ENCODE data around the gene CLIC5.

Gene CLIC5

DNA sequence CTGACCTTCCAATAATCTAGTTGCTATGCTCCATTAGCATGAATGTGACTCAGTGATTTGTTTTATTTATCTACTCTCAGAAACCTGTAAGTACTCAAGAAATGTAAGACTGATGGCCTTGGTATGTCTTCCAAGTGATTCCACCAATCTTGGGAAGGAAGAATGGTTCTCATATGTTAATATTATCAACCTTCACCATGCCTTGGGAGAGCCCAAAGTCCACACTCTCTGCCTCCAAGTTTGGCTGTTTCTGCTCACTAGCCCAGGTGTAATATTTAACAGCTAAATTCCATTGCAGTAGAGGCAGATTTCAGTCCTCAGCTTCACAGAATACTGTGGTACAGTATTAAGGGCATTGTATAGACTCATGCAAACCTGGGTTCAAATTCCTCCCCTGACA, 51.8 kb downstream of the CLIC5 start:
- Histone ChIP-seq H3K4me1 (ENCODE audit: insufficient read depth, low read length) (peaks cover 6% of the 10 kb centered on the region; the same call in 1 of the 2 replicates), H3K36me3 (ENCODE audit: insufficient read depth, low read length) (no peaks in the 10 kb centered on the region), H3K27me3 (ENCODE audit: insufficient read depth, low read length) (no peaks in the 10 kb centered on the region), H3K4me3 (ENCODE audit: low read length) (no peak overlapping the region), H3K9ac (ENCODE audit: low read depth, low read length) (no peak overlapping the region), H3K9me3 (ENCODE audit: insufficient read depth, low read depth, low read length) (peaks cover 3% of the 10 kb centered on the region; the same call in 1 of the 2 replicates), H3K27ac (ENCODE audit: low read depth, low read length) (no peak overlapping the region)

GRCh38 chr6:45961125-45961524, 54.5 kb downstream of the CLIC5 start:
- H3K36me3 ChIP-seq (ENCODE audit: insufficient read depth, low read length) = no peaks in the 10 kb centered on the region
- no peak overlapping the region for H3K4me3 ChIP-seq (ENCODE audit: low read length)
- peaks cover 13% of the 10 kb centered on the region; the same call in 1 of the 2 replicates for H3K4me1 ChIP-seq (ENCODE audit: insufficient read depth, low read length)
- H3K27me3 ChIP-seq (ENCODE audit: insufficient read depth, low read length) = no peaks in the 10 kb centered on the region
- WGBS = 90% methylated on average over 2 of the region's 2 CpGs
- H3K9me3 ChIP-seq (ENCODE audit: insufficient read depth, low read depth, low read length) = peaks cover 3% of the 10 kb centered on the region; the same call in 1 of the 2 replicates
- no peak overlapping the region for H3K27ac ChIP-seq (ENCODE audit: low read depth, low read length)
- no peak overlapping the region for H3K9ac ChIP-seq (ENCODE audit: low read depth, low read length)

DNA sequence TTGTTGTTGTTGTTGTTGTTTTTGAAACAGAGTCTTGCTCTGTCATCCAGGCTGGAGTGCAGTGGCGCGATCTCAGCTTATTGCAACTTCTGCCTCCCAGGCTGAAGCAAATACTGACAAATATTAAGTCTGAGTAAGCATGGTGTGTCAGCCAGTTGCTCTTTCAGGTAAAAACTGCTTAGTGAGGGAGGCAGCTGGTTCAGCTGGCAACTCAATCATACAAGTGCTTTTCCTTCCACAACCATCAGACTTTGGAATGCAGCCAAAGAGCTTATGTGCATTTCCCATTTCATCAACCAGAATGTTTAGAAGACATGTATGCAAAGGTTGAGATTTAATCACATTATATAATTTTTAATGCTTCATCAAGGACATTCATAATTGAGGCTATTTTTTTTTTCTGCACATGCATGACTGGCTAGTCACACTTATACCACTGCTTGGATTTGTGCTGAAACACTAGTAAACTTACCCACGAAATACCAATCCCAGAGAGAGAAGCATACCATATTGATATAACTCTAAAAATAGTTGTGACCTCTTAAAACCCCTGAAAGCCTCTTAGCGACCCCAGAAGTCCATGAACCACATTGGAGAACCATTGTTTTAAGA, 56.0 kb downstream of the CLIC5 start:
- 86% methylated on average over 4 of the region's 4 CpGs for WGBS
- H3K4me3 ChIP-seq (ENCODE audit: low read length) = no peak overlapping the region
- peaks cover 14% of the 10 kb centered on the region for H3K4me1 ChIP-seq (ENCODE audit: insufficient read depth, low read length)
- no peaks in the 10 kb centered on the region for H3K27me3 ChIP-seq (ENCODE audit: insufficient read depth, low read length)
- H3K9ac ChIP-seq (ENCODE audit: low read depth, low read length) = no peak overlapping the region
- peaks cover 2% of the 10 kb centered on the region; the same call in 1 of the 2 replicates for H3K9me3 ChIP-seq (ENCODE audit: insufficient read depth, low read depth, low read length)
- no peak overlapping the region for H3K27ac ChIP-seq (ENCODE audit: low read depth, low read length)
- H3K36me3 ChIP-seq (ENCODE audit: insufficient read depth, low read length) = no peaks in the 10 kb centered on the region

GRCh38 chr6:45956663-45957062, 59.0 kb downstream of the CLIC5 start:
- H3K4me1 ChIP-seq (ENCODE audit: insufficient read depth, low read length) = peaks cover 14% of the 10 kb centered on the region
- no peak overlapping the region for H3K9ac ChIP-seq (ENCODE audit: low read depth, low read length)
- no peaks in the 10 kb centered on the region for H3K9me3 ChIP-seq (ENCODE audit: insufficient read depth, low read depth, low read length)
- H3K4me3 ChIP-seq (ENCODE audit: low read length) = no peak overlapping the region
- WGBS = 88% methylated on average over 7 of the region's 7 CpGs
- H3K27me3 ChIP-seq (ENCODE audit: insufficient read depth, low read length) = no peaks in the 10 kb centered on the region
- H3K36me3 ChIP-seq (ENCODE audit: insufficient read depth, low read length) = no peaks in the 10 kb centered on the region
- no peak overlapping the region for H3K27ac ChIP-seq (ENCODE audit: low read depth, low read length)

- 41% methylated on average over 5 of the region's 5 CpGs for WGBS
- no peaks in the 10 kb centered on the region for H3K27me3 ChIP-seq (ENCODE audit: insufficient read depth, low read length)
Observed at GRCh38 chr6:45956176-45956575, 59.5 kb downstream of the CLIC5 start.

DNA sequence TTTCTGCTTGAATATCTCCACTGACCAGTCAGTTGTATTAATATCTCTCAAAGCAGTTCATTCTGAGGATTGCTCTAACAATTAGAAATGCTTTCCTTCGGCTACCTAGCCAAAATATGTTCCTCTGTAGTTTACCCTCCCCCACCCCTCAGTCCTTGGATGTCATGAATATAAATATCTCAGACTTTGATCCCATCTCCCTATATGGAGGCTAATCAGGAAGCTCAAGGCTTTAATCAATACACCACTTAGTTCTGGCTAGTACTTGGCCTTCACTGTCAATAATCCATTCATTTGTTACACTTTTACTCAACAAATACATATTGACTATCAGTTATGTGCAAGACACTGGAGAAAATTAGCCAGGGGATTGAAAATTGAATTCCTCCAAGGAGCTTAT, 60.1 kb downstream of the CLIC5 start:
- Histone ChIP-seq H3K9me3 (ENCODE audit: insufficient read depth, low read depth, low read length) (no peaks in the 10 kb centered on the region), H3K4me3 (ENCODE audit: low read length) (no peak overlapping the region), H3K9ac (ENCODE audit: low read depth, low read length) (no peak overlapping the region), H3K27ac (ENCODE audit: low read depth, low read length) (no peak overlapping the region), H3K36me3 (ENCODE audit: insufficient read depth, low read length) (no peaks in the 10 kb centered on the region), H3K27me3 (ENCODE audit: insufficient read depth, low read length) (no peaks in the 10 kb centered on the region), H3K4me1 (ENCODE audit: insufficient read depth, low read length) (peaks cover 14% of the 10 kb centered on the region)
- 92% methylated on average over 1 of the region's 1 CpG for WGBS

More at GRCh38 chr6:45956176-45956575, 59.5 kb downstream of the CLIC5 start:
- Histone ChIP-seq H3K4me3 (ENCODE audit: low read length) (no peak overlapping the region), H3K4me1 (ENCODE audit: insufficient read depth, low read length) (peaks cover 14% of the 10 kb centered on the region), H3K36me3 (ENCODE audit: insufficient read depth, low read length) (no peaks in the 10 kb centered on the region), H3K9ac (ENCODE audit: low read depth, low read length) (no peak overlapping the region), H3K27ac (ENCODE audit: low read depth, low read length) (no peak overlapping the region), H3K9me3 (ENCODE audit: insufficient read depth, low read depth, low read length) (no peaks in the 10 kb centered on the region)

- Histone ChIP-seq H3K36me3 (ENCODE audit: insufficient read depth, low read length) (no peaks in the 10 kb centered on the region), H3K9ac (ENCODE audit: low read depth, low read length) (no peak overlapping the region), H3K27ac (ENCODE audit: low read depth, low read length) (no peak overlapping the region), H3K9me3 (ENCODE audit: insufficient read depth, low read depth, low read length) (no peaks in the 10 kb centered on the region), H3K4me3 (ENCODE audit: low read length) (no peak overlapping the region), H3K27me3 (ENCODE audit: insufficient read depth, low read length) (no peaks in the 10 kb centered on the region), H3K4me1 (ENCODE audit: insufficient read depth, low read length) (peaks cover 14% of the 10 kb centered on the region)
- 93% methylated on average over 3 of the region's 3 CpGs for WGBS
Observed at GRCh38 chr6:45952546-45952945, 63.1 kb downstream of the CLIC5 start.

- WGBS = 92% methylated on average over 7 of the region's 7 CpGs
- no peaks in the 10 kb centered on the region for H3K9me3 ChIP-seq (ENCODE audit: insufficient read depth, low read depth, low read length)
- H3K4me3 ChIP-seq (ENCODE audit: low read length) = no peak overlapping the region
- no peaks in the 10 kb centered on the region for H3K36me3 ChIP-seq (ENCODE audit: insufficient read depth, low read length)
- H3K27ac ChIP-seq (ENCODE audit: low read depth, low read length) = no peak overlapping the region
- H3K4me1 ChIP-seq (ENCODE audit: insufficient read depth, low read length) = peaks cover 14% of the 10 kb centered on the region
- H3K9ac ChIP-seq (ENCODE audit: low read depth, low read length) = no peak overlapping the region
- H3K27me3 ChIP-seq (ENCODE audit: insufficient read depth, low read length) = no peaks in the 10 kb centered on the region
Observed at GRCh38 chr6:45952168-45952529, 63.5 kb downstream of the CLIC5 start.

DNA sequence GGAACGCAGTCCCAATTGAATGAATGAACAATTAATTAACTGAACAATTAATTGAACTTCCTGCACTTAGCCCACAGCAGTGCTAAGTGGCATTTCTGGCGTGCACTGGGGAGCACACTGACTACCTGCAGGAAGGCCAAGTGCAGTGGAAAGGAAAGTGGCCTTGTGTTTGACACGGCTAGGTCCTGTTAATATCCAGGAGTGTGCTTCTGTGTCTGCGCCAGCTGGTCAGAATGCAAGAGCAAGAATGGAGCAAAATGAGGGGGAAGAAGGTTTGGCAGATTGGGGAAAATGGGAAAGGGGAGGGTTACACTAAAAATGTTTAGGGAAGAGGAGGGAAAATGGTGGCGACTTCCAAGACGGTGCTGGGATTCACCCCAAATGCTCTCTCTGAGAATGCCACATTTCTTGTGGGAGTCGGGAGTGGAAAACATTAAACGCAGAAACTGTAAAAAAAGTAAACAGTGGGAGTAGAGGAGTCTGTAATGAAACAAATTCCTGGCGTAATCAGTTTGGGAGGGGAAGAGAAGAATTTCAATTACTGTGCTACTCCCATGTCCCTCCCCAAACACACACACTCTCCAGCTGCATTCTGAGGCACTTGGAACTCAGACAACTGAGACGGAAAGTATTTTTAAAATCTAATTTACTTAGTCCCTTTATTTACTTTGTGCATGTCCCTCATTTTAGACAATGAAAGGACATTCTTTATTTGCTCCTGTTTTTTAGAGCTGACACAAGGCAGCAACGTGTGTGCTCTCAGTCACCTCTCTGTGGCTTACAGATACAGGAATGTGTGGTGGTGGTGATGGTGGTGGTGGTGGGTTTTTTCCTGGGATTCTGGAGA, 64.1 kb downstream of the CLIC5 start:
- Histone ChIP-seq H3K9me3 (ENCODE audit: insufficient read depth, low read depth, low read length) (no peaks in the 10 kb centered on the region), H3K27ac (ENCODE audit: low read depth, low read length) (no peak overlapping the region)
- 90% methylated on average over 10 of the region's 11 CpGs for WGBS

GRCh38 chr6:45949256-45949655, 66.4 kb downstream of the CLIC5 start:
- no peak overlapping the region for H3K4me3 ChIP-seq (ENCODE audit: low read length)
- 95% methylated on average over 7 of the region's 7 CpGs for WGBS

More for the DNA sequence above, 64.1 kb downstream of the CLIC5 start:
- peaks cover 9% of the 10 kb centered on the region for H3K4me1 ChIP-seq (ENCODE audit: insufficient read depth, low read length)
- H3K9ac ChIP-seq (ENCODE audit: low read depth, low read length) = no peak overlapping the region
- H3K4me3 ChIP-seq (ENCODE audit: low read length) = no peak overlapping the region
- no peaks in the 10 kb centered on the region for H3K36me3 ChIP-seq (ENCODE audit: insufficient read depth, low read length)
- H3K27me3 ChIP-seq (ENCODE audit: insufficient read depth, low read length) = no peaks in the 10 kb centered on the region

DNA sequence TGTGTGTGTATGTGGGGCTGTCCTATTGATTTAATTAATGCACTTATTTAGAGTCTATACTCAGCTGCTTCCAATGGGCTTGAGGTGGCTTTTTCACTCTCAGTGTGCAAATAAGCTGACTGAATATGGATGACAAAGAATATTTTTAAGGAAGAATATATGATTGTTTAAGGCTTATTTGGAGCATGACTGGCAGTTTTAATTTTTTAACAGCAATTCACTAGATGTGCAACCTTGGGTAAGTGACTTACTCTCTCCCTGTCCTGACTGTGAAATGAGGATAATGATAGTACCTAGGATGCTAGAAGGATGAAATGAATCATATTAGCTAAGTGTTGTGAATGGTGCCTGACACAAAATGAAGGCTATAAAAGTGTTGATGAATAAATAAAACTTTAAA, 67.9 kb downstream of the CLIC5 start:
- H3K27ac ChIP-seq (ENCODE audit: low read depth, low read length) = no peak overlapping the region
- H3K9me3 ChIP-seq (ENCODE audit: insufficient read depth, low read depth, low read length) = no peaks in the 10 kb centered on the region
- no peak overlapping the region for H3K4me3 ChIP-seq (ENCODE audit: low read length)
- H3K4me1 ChIP-seq (ENCODE audit: insufficient read depth, low read length) = 0 out of 2 replicates have a peak, but pooled peaks cover 3% of the 10 kb centered on the region
- H3K27me3 ChIP-seq (ENCODE audit: insufficient read depth, low read length) = no peaks in the 10 kb centered on the region
- no peak overlapping the region for H3K9ac ChIP-seq (ENCODE audit: low read depth, low read length)
- no peaks in the 10 kb centered on the region for H3K36me3 ChIP-seq (ENCODE audit: insufficient read depth, low read length)

More at GRCh38 chr6:45949256-45949655, 66.4 kb downstream of the CLIC5 start:
- Histone ChIP-seq H3K9me3 (ENCODE audit: insufficient read depth, low read depth, low read length) (no peaks in the 10 kb centered on the region), H3K27ac (ENCODE audit: low read depth, low read length) (no peak overlapping the region), H3K4me1 (ENCODE audit: insufficient read depth, low read length) (no peaks in the 10 kb centered on the region), H3K27me3 (ENCODE audit: insufficient read depth, low read length) (no peaks in the 10 kb centered on the region), H3K9ac (ENCODE audit: low read depth, low read length) (no peak overlapping the region), H3K36me3 (ENCODE audit: insufficient read depth, low read length) (no peaks in the 10 kb centered on the region)
